ENCODE results near the gene POLG.
A peak's percentile ranks its signal among the peaks of the same experiment; 100 is the strongest.

The POLG gene

DNA sequence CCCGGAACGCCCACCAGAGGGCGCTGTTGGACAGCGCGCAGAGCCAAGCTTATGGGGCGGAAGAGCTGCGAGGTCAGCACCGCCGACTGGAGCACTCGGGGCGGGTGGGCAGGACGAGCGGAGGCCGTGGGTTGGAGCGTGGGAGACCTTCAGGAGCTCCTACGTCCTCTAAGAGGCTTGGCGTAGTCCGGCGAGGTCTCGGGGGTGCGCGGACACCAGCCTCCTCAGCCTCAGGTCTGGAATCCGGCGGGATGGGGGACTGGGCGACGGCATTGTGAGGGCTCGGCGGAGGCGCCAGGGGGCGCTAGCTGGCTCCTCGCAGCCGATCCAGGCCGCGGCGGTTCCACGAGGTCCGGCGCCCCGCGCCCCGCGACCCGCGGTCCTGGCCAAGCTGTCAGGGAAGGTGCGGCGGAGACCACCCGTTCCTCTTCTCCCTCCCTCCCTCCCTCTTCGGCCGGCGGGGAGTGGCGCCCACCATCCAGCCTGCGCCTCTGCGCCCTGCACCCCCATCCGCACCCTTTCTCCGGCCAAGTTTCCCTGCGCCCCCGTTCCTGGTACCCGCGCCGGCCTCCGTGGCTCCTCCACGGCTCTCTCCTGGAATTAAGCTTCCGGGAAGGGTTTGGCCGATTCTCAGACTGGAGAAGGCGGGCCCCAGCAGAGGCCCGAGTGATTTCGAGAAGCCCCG is 24.3 kb upstream of the POLG start:
- DNase-seq (ENCODE audit: low read depth in 1 of 2, low spot score in 1 of 2): peak; percentile 81 to 83
- no peak for TF ChIP-seq JUND (IDR thresholded peaks at IDR 0.05; ENCODE audit: low read depth)
- in situ Hi-C loops (cut with HindIII; ENCODE audit: low pct_unique_long_range_greater_than_20kb, low sequenced_read_pairs): no loop called here

DNA sequence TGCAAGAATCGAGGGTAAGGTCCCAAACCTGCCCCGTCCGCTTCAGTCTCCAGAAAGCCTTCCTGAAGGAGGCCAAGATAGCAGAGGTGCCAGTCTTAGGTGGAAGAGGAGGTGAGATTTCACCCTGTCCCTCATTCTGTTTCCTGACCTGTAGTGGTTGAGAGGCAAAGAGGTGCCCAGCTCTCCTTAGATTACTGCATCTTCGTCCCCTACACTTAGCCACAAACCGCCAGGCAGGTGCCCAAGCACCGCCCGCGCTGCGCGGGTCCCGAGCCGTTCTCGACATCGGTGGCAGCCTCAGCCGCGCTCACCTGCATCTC is 23.8 kb upstream of the POLG start:
- DNase-seq (ENCODE audit: low read depth in 1 of 2, low spot score in 1 of 2): peak in 1 of 2 experiments; percentile 78
- in situ Hi-C loops (cut with HindIII; ENCODE audit: low pct_unique_long_range_greater_than_20kb, low sequenced_read_pairs): no loop called here
- TF ChIP-seq JUND (IDR thresholded peaks at IDR 0.05; ENCODE audit: low read depth): no peak

DNA sequence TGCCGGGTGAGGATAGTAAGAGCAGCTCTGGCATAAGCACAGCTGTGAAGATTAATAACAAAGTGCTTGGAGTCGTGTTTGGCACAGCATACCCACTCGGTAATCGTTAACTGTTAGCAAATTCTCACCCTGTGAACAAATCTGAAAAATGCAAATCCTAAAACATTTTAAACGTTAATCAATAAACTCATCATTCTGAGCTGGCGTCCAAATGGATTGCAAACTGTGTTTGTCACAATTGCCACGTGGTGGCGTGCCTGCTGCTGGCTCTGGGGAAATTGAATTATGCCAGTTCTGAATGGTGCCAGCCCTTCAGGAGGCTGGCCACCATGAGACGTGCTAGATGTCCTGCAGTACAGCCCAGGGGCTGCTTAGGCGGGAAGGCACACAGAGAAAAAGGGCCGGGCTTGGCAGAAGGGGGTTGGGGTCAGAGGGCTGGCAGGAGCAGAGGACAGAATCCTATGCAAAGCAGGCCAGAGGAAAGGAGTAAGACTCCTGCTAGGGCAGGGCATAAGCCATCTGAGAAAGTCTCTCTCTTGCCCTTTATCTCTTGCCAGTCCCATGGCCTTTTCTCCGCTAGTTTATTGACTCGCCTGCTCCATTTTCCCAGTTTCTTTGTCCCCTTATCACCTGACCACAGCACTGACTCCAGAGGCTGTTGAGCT is 22.1 kb upstream of the POLG start:
- TF ChIP-seq JUND (IDR thresholded peaks at IDR 0.05; ENCODE audit: low read depth): no peak
- in situ Hi-C loops (cut with HindIII; ENCODE audit: low pct_unique_long_range_greater_than_20kb, low sequenced_read_pairs): no loop called here
- peak; percentile 66 to 73 for DNase-seq (ENCODE audit: low read depth in 1 of 2, low spot score in 1 of 2)

DNA sequence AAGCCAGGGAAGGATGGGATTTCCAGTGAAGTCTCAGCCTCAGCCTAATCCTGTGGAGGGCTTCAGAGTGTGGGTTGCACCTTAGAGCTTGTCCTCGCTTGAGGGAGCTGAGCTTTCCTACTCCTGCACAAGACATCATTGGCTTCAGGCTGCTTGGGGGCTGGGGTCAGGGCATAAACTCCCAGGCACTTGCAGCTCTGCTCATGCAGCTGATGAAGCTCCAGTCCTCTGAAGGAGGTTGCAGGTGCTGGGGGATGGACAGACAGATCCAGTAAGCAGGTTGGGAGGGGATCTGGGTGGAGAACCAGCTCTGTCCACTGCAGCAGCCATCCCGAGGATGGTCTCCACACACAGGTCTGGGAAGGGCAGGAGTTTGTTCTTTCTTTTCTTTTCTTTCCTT is 19.4 kb upstream of the POLG start:
- no peak for DNase-seq (ENCODE audit: low read depth in 1 of 2, low spot score in 1 of 2)
- in situ Hi-C loops (cut with HindIII; ENCODE audit: low pct_unique_long_range_greater_than_20kb, low sequenced_read_pairs): no loop called here
- no peak for TF ChIP-seq JUND (IDR thresholded peaks at IDR 0.05; ENCODE audit: low read depth)

DNA sequence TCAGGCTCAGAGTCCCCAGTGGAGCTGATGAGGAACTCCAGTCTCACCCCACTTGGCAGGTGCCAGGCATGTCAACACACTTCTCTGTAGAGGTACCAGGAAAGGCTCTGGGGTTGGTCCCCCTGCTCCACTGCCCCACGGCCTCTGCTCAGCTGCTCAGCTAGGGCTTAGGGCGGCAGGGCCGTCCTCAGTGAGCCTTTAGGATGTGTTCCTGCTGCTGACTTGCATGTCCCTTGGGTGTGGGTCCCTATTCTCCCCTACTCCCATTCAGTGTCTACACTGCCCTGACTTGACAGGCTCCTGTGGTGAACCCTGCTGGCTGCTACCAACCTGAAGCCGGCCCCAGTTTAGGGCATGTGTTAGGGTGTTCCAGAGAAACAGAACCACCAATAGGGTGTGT is 17.9 kb upstream of the POLG start:
- TF ChIP-seq JUND (IDR thresholded peaks at IDR 0.05; ENCODE audit: low read depth): no peak
- in situ Hi-C loops (cut with HindIII; ENCODE audit: low pct_unique_long_range_greater_than_20kb, low sequenced_read_pairs): no loop called here
- no peak for DNase-seq (ENCODE audit: low read depth in 1 of 2, low spot score in 1 of 2)

DNA sequence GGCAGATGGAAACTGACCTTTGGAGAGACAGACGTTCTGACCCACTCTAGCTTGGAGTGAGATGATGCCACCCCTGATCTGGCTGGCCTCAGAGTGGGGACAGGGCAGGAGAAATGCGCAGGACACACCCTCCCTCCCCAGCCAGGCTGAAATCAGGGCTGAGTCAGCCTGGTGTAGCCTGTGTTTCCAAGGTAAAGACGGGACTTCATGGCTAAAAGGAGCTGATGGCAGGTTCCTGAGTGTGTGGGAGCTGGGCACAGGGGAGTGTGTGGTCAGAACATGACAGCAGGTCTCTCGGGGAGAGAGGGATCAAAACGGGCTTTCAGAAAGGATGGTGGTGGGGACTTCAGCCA is 14.6 kb upstream of the POLG start:
- no peak for TF ChIP-seq JUND (IDR thresholded peaks at IDR 0.05; ENCODE audit: low read depth)

DNA sequence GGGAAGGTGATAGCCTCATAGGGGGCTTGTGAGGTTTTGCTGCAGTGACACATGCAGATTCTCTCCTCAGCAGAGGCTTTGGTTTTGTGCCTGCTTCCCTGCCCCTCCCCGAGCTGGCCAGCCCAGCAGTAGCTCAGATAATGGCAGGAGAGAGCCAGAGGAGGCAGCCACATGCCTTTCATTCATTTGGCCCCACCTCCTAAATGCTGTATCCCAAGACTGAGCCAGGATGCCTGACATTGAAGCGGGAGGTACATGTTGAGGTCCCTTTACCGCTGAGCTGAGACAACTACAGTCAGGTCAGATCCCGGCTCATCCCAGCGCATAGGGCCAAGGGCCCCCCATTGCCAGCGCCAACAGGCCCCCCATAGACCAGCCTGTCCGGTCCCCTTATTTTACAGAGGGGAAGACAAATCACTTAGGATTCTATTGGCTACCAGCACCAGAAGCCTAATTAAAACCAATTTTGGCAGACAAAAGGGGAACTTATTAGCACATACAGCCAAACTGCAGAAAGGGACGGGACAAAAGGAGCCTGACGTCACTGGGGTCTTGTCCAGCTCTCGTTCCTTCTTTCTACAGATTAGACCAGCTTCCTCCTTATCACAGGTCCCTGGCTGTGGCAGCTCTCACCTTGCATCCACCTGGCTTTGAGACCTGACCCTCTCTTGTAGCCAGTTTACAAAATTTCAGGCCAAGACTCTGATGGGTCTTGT is 12.1 kb upstream of the POLG start:
- no peak for DNase-seq (ENCODE audit: low read depth in 1 of 2, low spot score in 1 of 2)
- no peak for TF ChIP-seq JUND (IDR thresholded peaks at IDR 0.05; ENCODE audit: low read depth)
- in situ Hi-C loops (cut with HindIII; ENCODE audit: low pct_unique_long_range_greater_than_20kb, low sequenced_read_pairs): no loop called here

More for the DNA sequence above, 14.6 kb upstream of the POLG start:
- DNase-seq (ENCODE audit: low read depth in 1 of 2, low spot score in 1 of 2): no peak
- in situ Hi-C loops (cut with HindIII; ENCODE audit: low pct_unique_long_range_greater_than_20kb, low sequenced_read_pairs): no loop called here

DNA sequence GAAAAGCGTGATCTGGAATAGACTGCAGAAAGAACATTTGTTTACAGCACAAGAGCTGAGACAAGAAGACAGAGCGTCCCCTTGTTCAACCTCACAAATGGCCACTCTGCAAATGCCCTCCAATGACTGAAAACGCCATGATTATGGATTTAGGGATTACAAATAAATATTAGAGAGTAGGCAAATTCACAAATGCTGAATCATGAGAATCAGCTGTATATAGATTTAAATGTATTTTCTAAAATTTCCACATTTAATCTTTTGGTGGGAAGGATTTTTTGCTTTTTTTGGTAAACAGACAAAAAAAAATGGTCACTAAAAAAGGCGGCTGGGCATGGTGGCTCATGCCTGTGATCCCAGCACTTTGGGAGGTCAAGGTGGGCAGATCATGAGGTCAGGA is 10.6 kb upstream of the POLG start:
- DNase-seq (ENCODE audit: low read depth in 1 of 2, low spot score in 1 of 2): no peak
- TF ChIP-seq JUND (IDR thresholded peaks at IDR 0.05; ENCODE audit: low read depth): no peak
- in situ Hi-C loops (cut with HindIII; ENCODE audit: low pct_unique_long_range_greater_than_20kb, low sequenced_read_pairs): no loop called here

DNA sequence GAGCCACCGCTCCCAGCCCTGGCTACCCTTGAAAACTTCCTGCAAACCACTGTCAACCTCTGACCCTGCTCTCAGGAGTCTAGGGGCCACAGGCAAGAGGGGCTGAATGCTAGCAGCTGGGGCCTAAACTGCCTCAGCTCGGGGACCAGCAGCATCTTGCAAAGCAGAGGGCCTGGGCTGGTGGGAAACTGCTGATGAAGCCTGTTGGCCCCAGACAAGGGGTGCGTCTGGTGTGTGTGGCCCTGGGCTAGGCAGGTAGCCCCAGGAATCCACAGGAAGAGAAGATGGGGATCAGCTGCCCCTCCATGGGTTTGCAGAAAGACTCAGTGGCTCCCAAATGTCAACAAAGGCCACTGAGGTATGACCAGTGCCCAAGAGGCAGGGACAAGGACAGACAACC is 8.2 kb upstream of the POLG start:
- no peak for DNase-seq (ENCODE audit: low read depth in 1 of 2, low spot score in 1 of 2)
- in situ Hi-C loops (cut with HindIII; ENCODE audit: low pct_unique_long_range_greater_than_20kb, low sequenced_read_pairs): no loop called here
- no peak for TF ChIP-seq JUND (IDR thresholded peaks at IDR 0.05; ENCODE audit: low read depth)

DNA sequence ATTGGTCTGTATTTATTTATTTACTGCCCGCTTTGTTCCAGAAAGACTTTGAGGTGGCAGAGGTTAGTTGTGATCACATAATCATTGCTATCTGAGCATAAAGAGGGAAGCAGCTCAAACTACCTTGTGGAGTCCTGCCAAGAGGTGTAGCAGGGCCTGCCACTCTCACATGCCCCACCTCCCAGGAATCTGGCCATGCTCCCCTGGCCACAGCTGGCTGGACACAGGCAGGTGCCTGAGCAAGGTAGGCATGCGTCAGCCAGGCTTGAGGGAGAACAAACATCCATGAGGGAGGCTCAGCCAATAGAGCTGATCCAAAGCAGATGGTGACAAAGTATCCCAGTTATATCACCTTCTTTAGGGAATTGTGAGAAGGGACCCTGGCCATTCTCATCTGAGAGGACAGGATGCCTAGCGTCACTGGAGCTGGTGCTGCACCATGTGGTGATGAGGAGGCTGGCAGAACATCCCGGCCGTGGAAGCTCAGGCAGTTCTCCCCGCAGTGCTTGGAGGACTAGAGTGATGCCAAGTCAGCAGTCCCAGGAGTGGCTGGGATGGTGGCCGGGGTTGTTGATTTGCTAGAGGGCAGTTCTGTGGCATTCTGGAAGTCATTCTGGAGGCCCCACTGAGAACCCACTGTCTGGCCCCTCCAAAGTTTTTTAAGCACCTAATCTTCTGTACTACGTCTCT is 6.8 kb upstream of the POLG start:
- no peak for TF ChIP-seq JUND (IDR thresholded peaks at IDR 0.05; ENCODE audit: low read depth)
- in situ Hi-C loops (cut with HindIII; ENCODE audit: low pct_unique_long_range_greater_than_20kb, low sequenced_read_pairs): no loop called here
- no peak for DNase-seq (ENCODE audit: low read depth in 1 of 2, low spot score in 1 of 2)

DNA sequence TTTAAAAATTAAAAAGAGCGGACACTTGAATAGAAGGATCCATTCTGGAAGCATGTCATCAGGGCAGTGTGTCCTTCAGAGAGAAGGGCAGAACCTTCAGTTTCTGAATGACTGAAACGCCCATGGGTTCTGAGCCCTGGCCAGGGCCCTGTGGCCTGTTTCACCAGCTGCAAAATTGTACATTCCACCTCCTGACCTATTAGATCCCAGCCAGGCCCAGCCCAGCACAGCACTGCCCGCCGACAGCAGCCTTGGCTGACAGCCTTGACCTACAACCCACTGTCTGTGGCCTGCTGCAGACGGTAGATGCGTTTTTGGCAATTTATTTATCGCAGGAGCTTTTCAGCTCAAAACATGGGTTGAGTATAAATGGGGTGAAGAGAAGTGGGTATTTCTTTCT is 5.9 kb upstream of the POLG start:
- no peak for TF ChIP-seq JUND (IDR thresholded peaks at IDR 0.05; ENCODE audit: low read depth)
- DNase-seq (ENCODE audit: low read depth in 1 of 2, low spot score in 1 of 2): no peak
- in situ Hi-C loops (cut with HindIII; ENCODE audit: low pct_unique_long_range_greater_than_20kb, low sequenced_read_pairs): no loop called here

DNA sequence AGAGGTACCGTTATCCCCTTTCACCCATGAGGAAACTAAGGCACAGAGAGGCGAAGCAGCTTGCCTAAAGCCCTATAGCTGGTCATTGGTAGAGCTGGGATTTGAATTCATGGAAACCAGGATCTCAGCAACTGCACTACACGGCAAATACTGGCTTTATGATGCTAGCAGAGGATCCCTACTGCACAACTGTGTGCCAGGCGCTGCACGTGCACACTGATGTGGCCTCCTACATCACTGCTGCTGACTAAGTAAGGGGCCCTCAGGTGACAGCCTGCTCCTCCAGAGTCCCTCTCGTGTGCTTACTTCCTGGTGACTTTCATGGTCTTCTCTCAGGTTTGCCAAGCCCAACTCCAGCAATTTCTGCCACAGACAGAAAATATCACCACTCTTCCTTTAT is 3.4 kb upstream of the POLG start:
- in situ Hi-C loops (cut with HindIII; ENCODE audit: low pct_unique_long_range_greater_than_20kb, low sequenced_read_pairs): no loop called here
- DNase-seq (ENCODE audit: low read depth in 1 of 2, low spot score in 1 of 2): no peak
- no peak for TF ChIP-seq JUND (IDR thresholded peaks at IDR 0.05; ENCODE audit: low read depth)

Measured in T47D (cell line).